Spleen (tissue), 7 donors: ENCODE measurements around the gene NXNL2.
A peak's percentile ranks its signal among the peaks of the same experiment; 100 is the strongest.

ENCODE experiments used
- POLR2AphosphoS5 ChIP-seq, 3 donors: sonication (generic); formaldehyde crosslinking; IDR thresholded peaks; one replicate each; pipeline ENCODE4 v1.5.1; 2017; ENCODE audit warnings: antibody characterized with exemption in 3 of 3
- TF ChIP-seq, protein P1 (sequence below), 11 experiments: fragments of 200-600 bp in 7 of 11; fragments of 450-650 bp in 4 of 11; sonication (generic) in 4 of 11; IDR thresholded peaks in 8 of 11; conservative IDR thresholded peaks in 3 of 11; 1 replicate in 7 of 11; 2 replicates in 4 of 11; pipeline versions ENCODE4 v1.4.0 to v1.8.0; 2016 to 2021; ENCODE audit warnings: antibody characterized with exemption in 11 of 11, inconsistent platforms in 4 of 11, mild to moderate bottlenecking in 1 of 11
- donor health status: DM: no; HTN: no; CAD: no; lungs with moderate emphysema.
- donor health status: DM: no; HTN: no; CAD: no.
- donor health status: DM: no; HTN: no; CAD: no.

DNA sequence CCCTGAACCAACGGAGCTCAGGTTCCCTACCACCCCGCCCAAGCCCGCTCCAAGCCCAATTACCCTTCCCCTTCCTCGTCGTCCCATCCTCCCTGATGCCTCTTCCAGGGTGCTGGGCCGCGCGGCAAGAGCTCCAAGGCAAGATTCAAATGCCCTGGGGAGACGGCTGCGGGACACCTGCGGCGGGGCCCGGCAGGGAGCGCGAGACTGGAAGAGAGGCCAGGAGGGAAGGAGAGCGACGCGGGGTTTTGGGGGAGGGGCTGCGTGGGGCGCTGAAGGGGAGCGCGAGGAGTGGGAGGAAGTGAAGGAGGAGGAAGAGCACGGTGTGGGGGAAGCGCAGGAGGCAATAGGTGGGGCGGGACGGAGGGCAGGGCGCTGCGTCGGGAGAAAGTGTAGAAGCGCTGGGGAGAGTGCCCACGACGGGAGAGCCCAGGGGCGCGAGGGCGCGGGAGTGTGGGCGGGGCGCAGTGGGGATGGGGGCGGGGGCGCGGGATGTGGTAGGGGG is 975 bp upstream of the NXNL2 start:
- TF ChIP-seq POLR2AphosphoS5 (IDR thresholded peaks at IDR 0.05), result peak in 1 of 3 donors; percentile 19
- TF ChIP-seq, protein P1, sequence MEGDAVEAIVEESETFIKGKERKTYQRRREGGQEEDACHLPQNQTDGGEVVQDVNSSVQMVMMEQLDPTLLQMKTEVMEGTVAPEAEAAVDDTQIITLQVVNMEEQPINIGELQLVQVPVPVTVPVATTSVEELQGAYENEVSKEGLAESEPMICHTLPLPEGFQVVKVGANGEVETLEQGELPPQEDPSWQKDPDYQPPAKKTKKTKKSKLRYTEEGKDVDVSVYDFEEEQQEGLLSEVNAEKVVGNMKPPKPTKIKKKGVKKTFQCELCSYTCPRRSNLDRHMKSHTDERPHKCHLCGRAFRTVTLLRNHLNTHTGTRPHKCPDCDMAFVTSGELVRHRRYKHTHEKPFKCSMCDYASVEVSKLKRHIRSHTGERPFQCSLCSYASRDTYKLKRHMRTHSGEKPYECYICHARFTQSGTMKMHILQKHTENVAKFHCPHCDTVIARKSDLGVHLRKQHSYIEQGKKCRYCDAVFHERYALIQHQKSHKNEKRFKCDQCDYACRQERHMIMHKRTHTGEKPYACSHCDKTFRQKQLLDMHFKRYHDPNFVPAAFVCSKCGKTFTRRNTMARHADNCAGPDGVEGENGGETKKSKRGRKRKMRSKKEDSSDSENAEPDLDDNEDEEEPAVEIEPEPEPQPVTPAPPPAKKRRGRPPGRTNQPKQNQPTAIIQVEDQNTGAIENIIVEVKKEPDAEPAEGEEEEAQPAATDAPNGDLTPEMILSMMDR (IDR thresholded peaks at IDR 0.05 in 8 of 11, conservative IDR thresholded peaks at IDR 0.05 in 3 of 11), result no peak
